Prostate gland (tissue), 2 donors: ENCODE results near the gene GPR155. TPM values are rescaled to one million over a fixed set of nuclear protein-coding genes. Genes with fewer than 3 reads are reported as not detected.

Source experiments
- DNase-seq: peaks from one replicate; pipeline ENCODE4 v3.0.0-alpha.2; 2019; ENCODE audit warnings: low spot score
- H3K27ac ChIP-seq, 2 donors: fragments of 200-600 bp; sonication (generic); 2 replicates each; pipeline ENCODE4 v1.5.1; 2017 to 2019
- H3K27me3 ChIP-seq: fragments of 200-600 bp; sonication (generic); replicated peaks from 2 replicates; pipeline ENCODE4 v1.5.1; 2019; ENCODE audit not compliant: insufficient read depth
- H3K36me3 ChIP-seq, 2 donors: fragments of 200-600 bp; sonication (generic); 1 replicate in 1 of 2; 2 replicates in 1 of 2; pipeline versions ENCODE4 v1.5.1 to v1.8.1; 2017 to 2019
- H3K4me1 ChIP-seq: fragments of 200-600 bp; sonication (generic); replicated peaks from 2 replicates; pipeline ENCODE4 v1.5.1; 2019
- H3K4me3 ChIP-seq, 2 donors: fragments of 200-600 bp; sonication (generic); 2 replicates each; pipeline ENCODE4 v1.5.1; 2017 to 2019
- H3K9me3 ChIP-seq: fragments of 200-600 bp; sonication (generic); 2 replicates; pipeline ENCODE4 v1.5.1; 2017
- CTCF ChIP-seq, 4 experiments: fragments of 200-600 bp in 2 of 4; fragments of 450-650 bp in 2 of 4; sonication (generic) in 2 of 4; IDR thresholded peaks; 1 replicate in 3 of 4; 2 replicates in 1 of 4; pipeline ENCODE4 v1.5.1; 2016 to 2019; ENCODE audit warnings: antibody characterized with exemption in 4 of 4, mild to moderate bottlenecking in 2 of 4, moderate library complexity in 2 of 4
- POLR2A ChIP-seq: fragments of 450-650 bp; IDR thresholded peaks from one replicate; pipeline ENCODE4 v1.6.1; 2016; ENCODE audit warnings: antibody characterized with exemption, mild to moderate bottlenecking
- POLR2AphosphoS5 ChIP-seq: sonication (generic); formaldehyde crosslinking; IDR thresholded peaks from one replicate; pipeline ENCODE4 v1.6.1; 2017; ENCODE audit warnings: antibody characterized with exemption
- WGBS: methylation state at CpG from one replicate; pipeline ENCODE4 v1.1.5; 2018; 5-methylcytosine and 5-hydroxymethylcytosine counted together
- intact Hi-C: fragments of 100-400 bp; cut with DNase I; formaldehyde crosslinking; loops from one replicate; pipeline ENCODE4 v1.14.2; 2022
- total RNA-seq, 2 donors: library from RNA; depleted of rRNA; stranded (reverse); fragments of >200 nt; gene quantifications; one replicate each; pipeline ENCODE4 v1.1.0, GENCODE V29; 2016

Gene GPR155
- total RNA-seq, 2 donors from 2014 or later = 3.7 to 4.5 TPM

- intact Hi-C loops = no loop called here
- no peaks in the 10 kb centered on the region for H3K36me3 ChIP-seq
- DNase-seq = no peak
- no peaks in the 10 kb centered on the region for H3K27me3 ChIP-seq
- no peaks in the 10 kb centered on the region for H3K9me3 ChIP-seq
- no peak for TF ChIP-seq POLR2AphosphoS5
- TF ChIP-seq CTCF (IDR thresholded peaks at IDR 0.05) = no peak
- TF ChIP-seq POLR2A = no peak
- H3K4me3 ChIP-seq = no peak overlapping the region
- H3K27ac ChIP-seq = no peak overlapping the region
- WGBS = 88% methylated on average over 1 of the region's 1 CpG
- no peaks in the 10 kb centered on the region for H3K4me1 ChIP-seq
Measured at GRCh38 chr2:174477759-174478158, 9.1 kb downstream of the GPR155 start.

- no peaks in the 10 kb centered on the region for H3K4me1 ChIP-seq
- 85% methylated on average over 3 of the region's 3 CpGs for WGBS
- no peak overlapping the region for H3K27ac ChIP-seq
- H3K36me3 ChIP-seq = no peaks in the 10 kb centered on the region
- H3K27me3 ChIP-seq = no peaks in the 10 kb centered on the region
- DNase-seq = no peak
- intact Hi-C loops = no loop called here
- no peaks in the 10 kb centered on the region for H3K9me3 ChIP-seq
- TF ChIP-seq CTCF (IDR thresholded peaks at IDR 0.05) (no peak), POLR2A (no peak), POLR2AphosphoS5 (no peak)
- no peak overlapping the region for H3K4me3 ChIP-seq
Measured at GRCh38 chr2:174473796-174474195, 13.0 kb downstream of the GPR155 start.

- no peaks in the 10 kb centered on the region for H3K9me3 ChIP-seq
- WGBS = 74% methylated on average over 4 of the region's 4 CpGs
- no peak overlapping the region for H3K27ac ChIP-seq
- DNase-seq = no peak
- intact Hi-C loops = no loop called here
- no peaks in the 10 kb centered on the region for H3K36me3 ChIP-seq
- TF ChIP-seq CTCF (IDR thresholded peaks at IDR 0.05) (no peak), POLR2AphosphoS5 (no peak), POLR2A (no peak)
- H3K4me3 ChIP-seq = no peak overlapping the region
- H3K27me3 ChIP-seq = no peaks in the 10 kb centered on the region
- no peaks in the 10 kb centered on the region for H3K4me1 ChIP-seq
Measured at GRCh38 chr2:174465327-174465726, 21.5 kb downstream of the GPR155 start.

GRCh38 chr2:174461221-174461620, 25.6 kb downstream of the GPR155 start:
- Histone ChIP-seq H3K9me3 (no peaks in the 10 kb centered on the region), H3K36me3 (no peaks in the 10 kb centered on the region), H3K4me3 (no peak overlapping the region), H3K27me3 (no peaks in the 10 kb centered on the region), H3K4me1 (no peaks in the 10 kb centered on the region), H3K27ac (no peak overlapping the region)
- TF ChIP-seq POLR2A = no peak
- no peak for TF ChIP-seq POLR2AphosphoS5
- TF ChIP-seq CTCF (IDR thresholded peaks at IDR 0.05) = no peak
- no peak for DNase-seq
- 81% methylated on average over 1 of the region's 1 CpG for WGBS
- intact Hi-C loops = loop anchor here (5.0 kb wide), 1 partner anchor 61 kb away; no protein-coding TSS in a partner anchor

GRCh38 chr2:174454566-174454965, 32.3 kb downstream of the GPR155 start:
- Histone ChIP-seq H3K4me3 (no peak overlapping the region), H3K36me3 (no peaks in the 10 kb centered on the region), H3K27me3 (no peaks in the 10 kb centered on the region), H3K9me3 (no peaks in the 10 kb centered on the region), H3K27ac (no peak overlapping the region), H3K4me1 (no peaks in the 10 kb centered on the region)
- intact Hi-C loops = no loop called here
- TF ChIP-seq POLR2A (no peak), POLR2AphosphoS5 (no peak), CTCF (IDR thresholded peaks at IDR 0.05) (no peak)
- WGBS = 92% methylated on average over 2 of the region's 2 CpGs
- no peak for DNase-seq
